B cell (primary cell): ENCODE measurements around the gene DIO2. TPM values are rescaled to one million over a fixed set of nuclear protein-coding genes. Genes with fewer than 3 reads are reported as not detected.

Source experiments
- ATAC-seq: fragments of 200-7000 bp; cut with Tn5 transposase; one replicate; pipeline ENCODE4 v1.10.0; 2021; ENCODE audit warnings: low read depth, mild to moderate bottlenecking, moderate number of reproducible peaks, moderate library complexity
- CTCF ChIA-PET: fragments of 350-600 bp; sonication (Branson Sonifier 250); formaldehyde crosslinking; loops from one replicate; lab custom pipeline; 2021; ENCODE audit warnings: antibody characterized with exemption, inconsistent platforms; lab: Charles Lee
- POLR2A ChIA-PET: fragments of 350-600 bp; sonication (Branson Sonifier 250); formaldehyde crosslinking; loops from one replicate; lab custom pipeline; 2021; ENCODE audit warnings: antibody characterized with exemption; lab: Charles Lee
- DNase-seq: peaks from one replicate; pipeline ENCODE4 v3.0.0; 2013
- H2AFZ ChIP-seq: 2 replicates; pipeline ENCODE4 v1.6.1; 2012; ENCODE audit warnings: mild to moderate bottlenecking, low read depth, low read length; ENCODE audit not compliant: insufficient read depth, poor library complexity, severe bottlenecking
- H3K27ac ChIP-seq, 2 donors: 1 replicate in 1 of 2; 2 replicates in 1 of 2; pipeline ENCODE4 v1.5.1; 2012 to 2013; ENCODE audit warnings: low read length in 2 of 2, mild to moderate bottlenecking in 2 of 2, moderate library complexity in 1 of 2
- H3K27me3 ChIP-seq, 4 experiments: fragments of 200-600 bp in 1 of 4; sonication (generic) in 1 of 4; replicated peaks in 1 of 4; 1 replicate in 2 of 4; 2 replicates in 2 of 4; pipeline versions ENCODE4 v1.6.1 to v1.7.0; 2013 to 2016; ENCODE audit warnings: low read length in 3 of 4, mild to moderate bottlenecking in 2 of 4, mixed read lengths in 1 of 4, moderate library complexity in 1 of 4; ENCODE audit not compliant: insufficient read depth in 4 of 4, control insufficient read depth in 3 of 4; ENCODE audit errors: control extremely low read depth in 1 of 4
- H3K36me3 ChIP-seq, 2 experiments: replicated peaks in 1 of 2; 1 replicate in 1 of 2; 2 replicates in 1 of 2; pipeline versions ENCODE4 v1.6.1 to v1.7.1; 2013; ENCODE audit warnings: low read length in 1 of 2; ENCODE audit not compliant: insufficient read depth in 2 of 2, control insufficient read depth in 1 of 2; ENCODE audit errors: control extremely low read depth in 1 of 2, extremely low read depth in 1 of 2
- H3K4me1 ChIP-seq, 2 donors: fragments of 200-600 bp in 1 of 2; sonication (generic) in 1 of 2; 1 replicate in 1 of 2; 2 replicates in 1 of 2; pipeline versions ENCODE4 v1.5.1 to v1.6.1; 2013 to 2017; ENCODE audit warnings: low read length in 2 of 2; ENCODE audit not compliant: control insufficient read depth in 2 of 2, insufficient read depth in 2 of 2
- H3K4me2 ChIP-seq: replicated peaks from 2 replicates; pipeline ENCODE3; 2012; ENCODE audit warnings: mild to moderate bottlenecking, low read depth, low read length; ENCODE audit not compliant: poor library complexity, severe bottlenecking
- H3K4me3 ChIP-seq, 5 experiments: fragments of 200-600 bp in 1 of 5; sonication (generic) in 1 of 5; 1 replicate in 3 of 5; 2 replicates in 2 of 5; pipeline versions ENCODE4 v1.5.1 to v1.7.0; 2011 to 2016; ENCODE audit warnings: low read length in 4 of 5, mild to moderate bottlenecking in 4 of 5, low read depth in 2 of 5, control low read depth in 1 of 5, moderate library complexity in 1 of 5; ENCODE audit not compliant: insufficient read depth in 1 of 5; ENCODE audit errors: control extremely low read depth in 1 of 5, extremely low read depth in 1 of 5
- H3K79me2 ChIP-seq: fragments of 200-600 bp; sonication (generic); one replicate; pipeline ENCODE4 v1.6.0; 2016; ENCODE audit warnings: low read length; ENCODE audit not compliant: control insufficient read depth, insufficient read depth
- H3K9ac ChIP-seq: fragments of 200-600 bp; sonication (generic); 2 replicates; pipeline ENCODE4 v1.6.1; 2017; ENCODE audit warnings: mild to moderate bottlenecking, low read length, moderate library complexity
- H3K9me3 ChIP-seq, 3 donors: one replicate each; pipeline versions ENCODE4 v1.6.1 to v1.7.1; 2013; ENCODE audit warnings: low read length in 2 of 3; ENCODE audit not compliant: control insufficient read depth in 2 of 3, insufficient read depth in 1 of 3; ENCODE audit errors: control extremely low read depth in 1 of 3
- H4K20me1 ChIP-seq: 2 replicates; pipeline ENCODE4 v1.6.0; 2012; ENCODE audit warnings: mild to moderate bottlenecking, low read length; ENCODE audit not compliant: insufficient read depth, control insufficient read depth, poor library complexity, severe bottlenecking
- H3K27ac Mint-ChIP-seq: one replicate; pipeline ENCODE4 v1.8.0; 2021; ENCODE audit warnings: mixed read lengths
- H3K27me3 Mint-ChIP-seq: one replicate; pipeline ENCODE4 v1.8.0; 2021; ENCODE audit warnings: mixed read lengths
- H3K4me1 Mint-ChIP-seq: one replicate; pipeline ENCODE4 v1.8.0; 2021; ENCODE audit warnings: mixed read lengths
- H3K4me3 Mint-ChIP-seq: one replicate; pipeline ENCODE4 v1.8.0; 2021; ENCODE audit warnings: mixed read lengths
- H3K9me3 Mint-ChIP-seq: one replicate; pipeline ENCODE4 v1.8.0; 2022; ENCODE audit warnings: mixed read lengths; ENCODE audit not compliant: insufficient read depth
- EZH2 ChIP-seq: IDR thresholded peaks from 2 replicates; pipeline ENCODE4 v1.6.1; 2012; ENCODE audit warnings: borderline replicate concordance, low read depth, mild to moderate bottlenecking, moderate library complexity, low read length; ENCODE audit not compliant: insufficient read depth, poor library complexity, severe bottlenecking
- WGBS: methylation state at CpG from one replicate; pipeline ENCODE4 v1.1.5; 2013; ENCODE audit warnings: missing lambda C conversion rate; ENCODE audit not compliant: insufficient coverage; 5-methylcytosine and 5-hydroxymethylcytosine counted together
- intact Hi-C: fragments of 100-400 bp; cut with micrococcal nuclease; formaldehyde crosslinking; loops from one replicate; pipeline ENCODE4 v1.10.0; 2022
- polyA plus RNA-seq: library from polyadenylated mRNA; depleted of rRNA; stranded (reverse); fragments of >200 nt; gene quantifications from 2 replicates; pipeline ENCODE4 v1.2.3, GENCODE V29; 2012
- total RNA-seq, 2 donors: library from RNA; stranded (reverse); fragments of 120-200 nt in 1 of 2; gene quantifications; 1 replicate in 1 of 2; 2 replicates in 1 of 2; pipeline versions ENCODE4 v1.2.3 to v1.2.4, GENCODE V29; 2013 to 2022
- TF ChIP-seq, protein P1 (sequence below): fragments of 200-600 bp; IDR thresholded peaks from one replicate; pipeline ENCODE4 v1.8.0; 2022; ENCODE audit warnings: antibody characterized with exemption, mild to moderate bottlenecking

DIO2 gene
- total and polyA plus RNA-seq, 2 donors (not counting 1 experiment from before 2014, with no cell fraction given), result not detected

GRCh38 chr14:80208461-80208860 is 2.8 kb downstream of the DIO2 start:
- Mint-ChIP-seq H3K4me3 (no peak overlapping the region), H3K27me3 (no peaks in the 10 kb centered on the region), H3K4me1 (no peaks in the 10 kb centered on the region), H3K9me3 (no peaks in the 10 kb centered on the region), H3K27ac (no peak overlapping the region)
- H3K9me3 ChIP-seq, result peaks cover 0 to 3% (median 0%) of the 10 kb centered on the region in 3 donors
- DNase-seq (no peak), ATAC-seq (no peak)
- H2AFZ ChIP-seq, result no peak overlapping the region
- TF ChIP-seq EZH2, result no peak
- TF ChIP-seq, protein P1, sequence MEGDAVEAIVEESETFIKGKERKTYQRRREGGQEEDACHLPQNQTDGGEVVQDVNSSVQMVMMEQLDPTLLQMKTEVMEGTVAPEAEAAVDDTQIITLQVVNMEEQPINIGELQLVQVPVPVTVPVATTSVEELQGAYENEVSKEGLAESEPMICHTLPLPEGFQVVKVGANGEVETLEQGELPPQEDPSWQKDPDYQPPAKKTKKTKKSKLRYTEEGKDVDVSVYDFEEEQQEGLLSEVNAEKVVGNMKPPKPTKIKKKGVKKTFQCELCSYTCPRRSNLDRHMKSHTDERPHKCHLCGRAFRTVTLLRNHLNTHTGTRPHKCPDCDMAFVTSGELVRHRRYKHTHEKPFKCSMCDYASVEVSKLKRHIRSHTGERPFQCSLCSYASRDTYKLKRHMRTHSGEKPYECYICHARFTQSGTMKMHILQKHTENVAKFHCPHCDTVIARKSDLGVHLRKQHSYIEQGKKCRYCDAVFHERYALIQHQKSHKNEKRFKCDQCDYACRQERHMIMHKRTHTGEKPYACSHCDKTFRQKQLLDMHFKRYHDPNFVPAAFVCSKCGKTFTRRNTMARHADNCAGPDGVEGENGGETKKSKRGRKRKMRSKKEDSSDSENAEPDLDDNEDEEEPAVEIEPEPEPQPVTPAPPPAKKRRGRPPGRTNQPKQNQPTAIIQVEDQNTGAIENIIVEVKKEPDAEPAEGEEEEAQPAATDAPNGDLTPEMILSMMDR, result no peak
- H3K27me3 ChIP-seq, result no peaks in the 10 kb centered on the region
- H3K4me2 ChIP-seq, result no peak overlapping the region
- 57% methylated on average over 1 of the region's 1 CpG for WGBS
- no peaks in the 10 kb centered on the region for H3K36me3 ChIP-seq
- H3K4me3 ChIP-seq, result no peak overlapping the region
- no peaks in the 10 kb centered on the region for H3K79me2 ChIP-seq
- intact Hi-C loops, result no loop called here
- no peaks in the 10 kb centered on the region for H3K4me1 ChIP-seq
- no peak overlapping the region for H3K27ac ChIP-seq
- no peak overlapping the region for H3K9ac ChIP-seq
- no peaks in the 10 kb centered on the region for H4K20me1 ChIP-seq
- ChIA-PET CTCF (interaction anchor here (0.7 kb wide), 1 partner anchor 37 kb away, joined by 3 read pairs; no protein-coding TSS in a partner anchor), POLR2A (no interaction called here)

GRCh38 chr14:80206351-80207080 is 4.8 kb downstream of the DIO2 start:
- no peak for TF ChIP-seq EZH2
- TF ChIP-seq, protein P1, result no peak
- ATAC-seq, result no peak
- POLR2A ChIA-PET, result no interaction called here
- H3K4me3 ChIP-seq, result no peak overlapping the region
- H3K36me3 ChIP-seq, result no peaks in the 10 kb centered on the region
- H3K4me2 ChIP-seq, result no peak overlapping the region
- no peaks in the 10 kb centered on the region for H3K27me3 Mint-ChIP-seq
- no peaks in the 10 kb centered on the region for H3K27me3 ChIP-seq
- DNase-seq, result no peak
- no peaks in the 10 kb centered on the region for H3K9me3 Mint-ChIP-seq
- no peak overlapping the region for H3K27ac Mint-ChIP-seq
- no peak overlapping the region for H3K4me3 Mint-ChIP-seq
- no peaks in the 10 kb centered on the region for H3K4me1 ChIP-seq
- intact Hi-C loops, result no loop called here
- H3K79me2 ChIP-seq, result no peaks in the 10 kb centered on the region
- H3K27ac ChIP-seq, result no peak overlapping the region
- H4K20me1 ChIP-seq, result no peaks in the 10 kb centered on the region
- no peak overlapping the region for H2AFZ ChIP-seq
- H3K9ac ChIP-seq, result no peak overlapping the region
- no peaks in the 10 kb centered on the region for H3K4me1 Mint-ChIP-seq
- WGBS, result 72% methylated on average over 4 of the region's 8 CpGs
- H3K9me3 ChIP-seq, result peaks cover 0 to 7% (median 0%) of the 10 kb centered on the region in 3 donors
- CTCF ChIA-PET, result no interaction called here
